Kidney capillary endothelial cell (primary cell): Measurements from ENCODE around the gene NNAT.
A peak's percentile ranks its signal among the peaks of the same experiment; 100 is the strongest.
"Not testable (repeated sequence)": the region's sequence is repeated elsewhere in the genome, so short reads cannot be mapped to it uniquely, and the experiment has no call there.

ENCODE experiments used
- DNase-seq: peaks from one replicate; pipeline ENCODE4 v3.0.0-alpha.2; 2018; ENCODE audit warnings: low spot score

NNAT gene

GRCh38 chr20:37541326-37541725 lies 20.3 kb downstream of the NNAT start:
- no peak for DNase-seq

- DNase-seq, result no peak
These were observed 21.2 kb downstream of the NNAT start for GRCh38 chr20:37542281-37542680.

- no peak for DNase-seq
These were observed 22.8 kb downstream of the NNAT start for GRCh38 chr20:37543828-37544227.

GRCh38 chr20:37544386-37544785 lies 23.3 kb downstream of the NNAT start:
- no peak for DNase-seq

GRCh38 chr20:37545516-37545915 lies 24.5 kb downstream of the NNAT start:
- DNase-seq, result no peak

- no peak for DNase-seq
These were observed 26.9 kb downstream of the NNAT start for GRCh38 chr20:37547912-37548311.

GRCh38 chr20:37550101-37550920 lies 29.3 kb downstream of the NNAT start:
- DNase-seq, result not testable (repeated sequence)

GRCh38 chr20:37551660-37552059 lies 30.6 kb downstream of the NNAT start:
- DNase-seq, result not testable (repeated sequence)

GRCh38 chr20:37552415-37552814 lies 31.4 kb downstream of the NNAT start:
- DNase-seq, result no peak

- DNase-seq, result not testable (repeated sequence)
These were observed 33.8 kb downstream of the NNAT start for GRCh38 chr20:37554721-37555298.

GRCh38 chr20:37556538-37556937 lies 35.5 kb downstream of the NNAT start:
- no peak for DNase-seq

GRCh38 chr20:37558306-37558705 lies 37.3 kb downstream of the NNAT start:
- DNase-seq, result no peak

- no peak for DNase-seq
These were observed 37.7 kb downstream of the NNAT start for GRCh38 chr20:37558779-37559178.

GRCh38 chr20:37559312-37560027 lies 38.4 kb downstream of the NNAT start:
- no peak for DNase-seq

GRCh38 chr20:37560629-37561028 lies 39.6 kb downstream of the NNAT start:
- no peak for DNase-seq

- DNase-seq, result no peak
These were observed 41.8 kb downstream of the NNAT start for GRCh38 chr20:37562695-37563480.

GRCh38 chr20:37564016-37564387 lies 43.0 kb downstream of the NNAT start:
- DNase-seq, result no peak

GRCh38 chr20:37564388-37565133 lies 43.5 kb downstream of the NNAT start:
- DNase-seq, result peak; percentile 33

- no peak for DNase-seq
These were observed 44.2 kb downstream of the NNAT start for GRCh38 chr20:37565134-37565811.

- DNase-seq, result no peak
These were observed 45.7 kb downstream of the NNAT start for GRCh38 chr20:37566590-37567330.
